Ishikawa (cell line): ENCODE measurements around the gene ZNRF4.

Experiments
- EP300 ChIP-seq: IDR thresholded peaks from 2 replicates; pipeline ENCODE4 v1.6.1; 2012; ENCODE audit warnings: borderline replicate concordance
- RAD21 ChIP-seq: IDR thresholded peaks from 2 replicates; pipeline ENCODE4 v1.6.1; 2012; ENCODE audit warnings: low read depth
- YY1 ChIP-seq: IDR thresholded peaks from 2 replicates; pipeline ENCODE4 v1.6.1; 2012; ENCODE audit warnings: low read depth

GRCh38 chr19:5420953-5421352 is 34.3 kb upstream of the ZNRF4 start:
- TF ChIP-seq YY1 (no peak), RAD21 (no peak), EP300 (no peak)
